Sigmoid colon (tissue), 7 donors: ENCODE measurements around the gene PPP4R3A. TPM values are rescaled to one million over a fixed set of nuclear protein-coding genes. Genes with fewer than 3 reads are reported as not detected.

Experiments
- DNase-seq: peaks from one replicate; pipeline ENCODE4 v3.0.0-alpha.2; 2019
- H3K27ac ChIP-seq, 4 donors: fragments of 200-600 bp; sonication (generic); one replicate each; pipeline ENCODE4 v1.5.1; 2016 to 2019; ENCODE audit warnings: mild to moderate bottlenecking in 1 of 4
- H3K27me3 ChIP-seq, 3 donors: fragments of 200-600 bp; sonication (generic); one replicate each; pipeline ENCODE4 v1.5.1; 2019; ENCODE audit warnings: mild to moderate bottlenecking in 1 of 3
- H3K36me3 ChIP-seq, 4 donors: fragments of 200-600 bp; sonication (generic); one replicate each; pipeline ENCODE4 v1.5.1; 2016 to 2019
- H3K4me1 ChIP-seq, 4 donors: fragments of 200-600 bp; sonication (generic); one replicate each; pipeline ENCODE4 v1.5.1; 2017 to 2019
- H3K4me3 ChIP-seq, 4 donors: fragments of 200-600 bp; sonication (generic); one replicate each; pipeline ENCODE4 v1.5.1; 2017 to 2019; ENCODE audit warnings: mild to moderate bottlenecking in 2 of 4, moderate library complexity in 1 of 4
- H3K9me3 ChIP-seq, 4 donors: fragments of 200-600 bp in 3 of 4; sonication (generic) in 3 of 4; one replicate each; pipeline versions ENCODE4 v1.5.1 to v1.6.1; 2013 to 2019
- EP300 ChIP-seq, 4 donors: sonication (generic); formaldehyde crosslinking; IDR thresholded peaks; one replicate each; pipeline ENCODE4 v1.6.1; 2017; ENCODE audit warnings: antibody characterized with exemption in 4 of 4
- POLR2A ChIP-seq, 2 donors: fragments of 450-650 bp; IDR thresholded peaks; one replicate each; pipeline ENCODE4 v1.6.1; 2016; ENCODE audit warnings: antibody characterized with exemption in 2 of 2, mild to moderate bottlenecking in 2 of 2, moderate library complexity in 2 of 2
- POLR2AphosphoS5 ChIP-seq, 4 donors: sonication (generic); formaldehyde crosslinking; IDR thresholded peaks; one replicate each; pipeline ENCODE4 v1.6.1; 2017; ENCODE audit warnings: antibody characterized with exemption in 4 of 4
- WGBS, 2 donors: extraction: QIAGEN DNeasy Blood & Tissue Kit; methylation state at CpG; one replicate each; pipeline ENCODE4 v1.1.7; 2013; 5-methylcytosine and 5-hydroxymethylcytosine counted together
- intact Hi-C: fragments of 100-400 bp; cut with DNase I; formaldehyde crosslinking; loops from one replicate; pipeline ENCODE4 v1.15.1; 2023
- polyA plus RNA-seq, 3 donors: library from polyadenylated mRNA; stranded (reverse); fragments of 200-250 nt; gene quantifications; one replicate each; pipeline ENCODE4 v1.2.3, GENCODE V29; 2013
- total RNA-seq, 4 donors: library from RNA; depleted of rRNA; stranded (reverse); fragments of >200 nt; gene quantifications; one replicate each; pipeline ENCODE4 v1.1.0, GENCODE V29; 2016
- TF ChIP-seq, protein P1 (sequence below), 4 experiments: fragments of 450-650 bp in 3 of 4; fragments of 200-600 bp in 1 of 4; IDR thresholded peaks; one replicate each; pipeline ENCODE4 v1.5.1; 2016 to 2019; ENCODE audit warnings: antibody characterized with exemption in 4 of 4, mild to moderate bottlenecking in 3 of 4, moderate library complexity in 2 of 4
- donor health status: healthy with polysubstance abuse.
- donor health status: Bipolar disorder and iron deficiency.
- donor health status: healthy.

Gene PPP4R3A
- total and polyA plus RNA-seq, 7 donors = 46.2 to 92.2 (median 74.1) TPM

DNA sequence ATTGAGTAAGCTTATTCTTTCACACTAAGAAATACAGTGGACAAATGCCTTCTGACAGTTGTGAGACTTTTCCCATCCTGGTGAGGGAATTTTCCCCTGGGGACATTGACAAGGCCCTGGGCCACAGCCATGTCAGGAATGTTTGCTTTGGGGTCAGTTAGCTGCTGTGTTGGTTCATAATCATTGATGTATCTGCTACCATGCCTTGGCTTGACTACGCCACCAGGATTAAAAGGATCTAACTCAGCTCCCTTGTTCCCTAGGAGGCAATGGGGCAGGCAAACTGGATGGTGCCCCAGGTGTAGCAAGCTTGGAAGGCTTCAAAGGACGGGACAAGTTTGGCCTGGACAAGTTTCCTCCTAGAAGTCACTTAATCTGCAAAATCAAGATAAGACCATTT, 89.4 kb downstream of the PPP4R3A start:
- intact Hi-C loops = no loop called here
- TF ChIP-seq EP300 (IDR thresholded peaks at IDR 0.05) = no peak
- no peak for TF ChIP-seq POLR2A (IDR thresholded peaks at IDR 0.05)
- TF ChIP-seq, protein P1, sequence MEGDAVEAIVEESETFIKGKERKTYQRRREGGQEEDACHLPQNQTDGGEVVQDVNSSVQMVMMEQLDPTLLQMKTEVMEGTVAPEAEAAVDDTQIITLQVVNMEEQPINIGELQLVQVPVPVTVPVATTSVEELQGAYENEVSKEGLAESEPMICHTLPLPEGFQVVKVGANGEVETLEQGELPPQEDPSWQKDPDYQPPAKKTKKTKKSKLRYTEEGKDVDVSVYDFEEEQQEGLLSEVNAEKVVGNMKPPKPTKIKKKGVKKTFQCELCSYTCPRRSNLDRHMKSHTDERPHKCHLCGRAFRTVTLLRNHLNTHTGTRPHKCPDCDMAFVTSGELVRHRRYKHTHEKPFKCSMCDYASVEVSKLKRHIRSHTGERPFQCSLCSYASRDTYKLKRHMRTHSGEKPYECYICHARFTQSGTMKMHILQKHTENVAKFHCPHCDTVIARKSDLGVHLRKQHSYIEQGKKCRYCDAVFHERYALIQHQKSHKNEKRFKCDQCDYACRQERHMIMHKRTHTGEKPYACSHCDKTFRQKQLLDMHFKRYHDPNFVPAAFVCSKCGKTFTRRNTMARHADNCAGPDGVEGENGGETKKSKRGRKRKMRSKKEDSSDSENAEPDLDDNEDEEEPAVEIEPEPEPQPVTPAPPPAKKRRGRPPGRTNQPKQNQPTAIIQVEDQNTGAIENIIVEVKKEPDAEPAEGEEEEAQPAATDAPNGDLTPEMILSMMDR (IDR thresholded peaks at IDR 0.05) = no peak
- TF ChIP-seq POLR2AphosphoS5 (IDR thresholded peaks at IDR 0.05) = no peak
- Histone ChIP-seq H3K9me3 (no peaks in the 10 kb centered on the region), H3K36me3 (no peaks in the 10 kb centered on the region), H3K27me3 (peaks cover 6 to 23% (median 18%) of the 10 kb centered on the region in 3 donors), H3K4me3 (no peak overlapping the region), H3K27ac (no peak overlapping the region), H3K4me1 (peaks cover 0 to 17% (median 17%) of the 10 kb centered on the region in 4 donors)
- 81 to 93% methylated on average over 2 of the region's 2 CpGs for WGBS, 2 donors
- DNase-seq = no peak

DNA sequence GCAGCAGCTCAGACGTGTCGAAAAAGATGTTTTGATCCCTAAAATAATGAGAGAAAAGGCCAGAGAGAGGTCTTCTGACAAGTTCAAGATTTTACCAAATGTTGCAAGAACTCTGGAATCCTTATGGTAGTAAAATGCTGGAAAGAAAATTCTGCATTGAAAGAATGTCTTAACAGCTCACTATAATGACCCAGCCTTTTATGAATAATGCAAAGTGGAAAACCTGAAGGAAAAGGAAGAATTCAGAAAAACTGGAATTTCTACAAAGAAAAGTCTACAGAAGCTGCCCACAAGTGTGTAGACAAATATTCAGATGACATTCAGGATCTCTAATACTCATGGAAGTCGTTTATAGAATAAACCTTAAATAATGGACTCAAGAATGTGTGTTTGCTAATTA, 90.7 kb downstream of the PPP4R3A start:
- H3K36me3 ChIP-seq = no peaks in the 10 kb centered on the region
- TF ChIP-seq POLR2AphosphoS5 (IDR thresholded peaks at IDR 0.05) (no peak), EP300 (IDR thresholded peaks at IDR 0.05) (no peak), POLR2A (IDR thresholded peaks at IDR 0.05) (no peak)
- TF ChIP-seq, protein P1 (IDR thresholded peaks at IDR 0.05) = no peak
- no peaks in the 10 kb centered on the region for H3K9me3 ChIP-seq
- H3K4me1 ChIP-seq = peaks cover 0 to 21% (median 17%) of the 10 kb centered on the region in 4 donors
- H3K4me3 ChIP-seq = no peak overlapping the region
- H3K27ac ChIP-seq = no peak overlapping the region
- peaks cover 6 to 23% (median 18%) of the 10 kb centered on the region in 3 donors for H3K27me3 ChIP-seq
- 40 to 59% methylated on average over 3 of the region's 3 CpGs for WGBS, 2 donors
- intact Hi-C loops = loop anchor here (1.0 to 2.0 kb wide), 2 partner anchors 69 to 96 kb away; no protein-coding TSS in a partner anchor
- no peak for DNase-seq

DNA sequence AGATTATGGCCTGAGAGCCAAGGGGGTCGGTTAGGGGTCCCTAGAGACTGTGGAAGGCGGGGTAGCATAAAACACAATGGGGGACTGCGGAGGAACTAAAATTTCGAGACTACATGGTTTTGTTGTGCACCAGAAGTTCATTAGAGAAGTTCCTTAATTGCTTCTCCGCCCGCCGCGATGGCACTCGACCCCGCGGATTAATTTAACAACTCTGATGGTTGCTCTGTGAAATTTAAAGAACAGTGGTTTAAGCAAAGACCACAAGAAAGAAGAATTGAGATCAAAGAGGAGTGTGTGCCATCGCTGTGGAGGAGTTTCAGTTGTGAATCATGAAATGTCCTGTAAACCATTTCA, 91.1 kb downstream of the PPP4R3A start:
- peaks cover 0 to 21% (median 17%) of the 10 kb centered on the region in 4 donors for H3K4me1 ChIP-seq
- TF ChIP-seq EP300 (IDR thresholded peaks at IDR 0.05) (no peak), POLR2AphosphoS5 (IDR thresholded peaks at IDR 0.05) (no peak)
- TF ChIP-seq, protein P1 (IDR thresholded peaks at IDR 0.05) = no peak
- H3K27ac ChIP-seq = no peak overlapping the region
- H3K27me3 ChIP-seq = peaks cover 6 to 23% (median 18%) of the 10 kb centered on the region in 3 donors
- WGBS, 2 donors = 22 to 26% methylated on average over 12 of the region's 12 CpGs
- H3K9me3 ChIP-seq = no peaks in the 10 kb centered on the region
- H3K4me3 ChIP-seq = peak overlapping the region; percentile 6 to 61 (median 56)
- H3K36me3 ChIP-seq = no peaks in the 10 kb centered on the region
- intact Hi-C loops = loop anchor here (1.0 to 2.0 kb wide), 2 partner anchors 68 to 96 kb away; no protein-coding TSS in a partner anchor
- no peak for DNase-seq

DNA sequence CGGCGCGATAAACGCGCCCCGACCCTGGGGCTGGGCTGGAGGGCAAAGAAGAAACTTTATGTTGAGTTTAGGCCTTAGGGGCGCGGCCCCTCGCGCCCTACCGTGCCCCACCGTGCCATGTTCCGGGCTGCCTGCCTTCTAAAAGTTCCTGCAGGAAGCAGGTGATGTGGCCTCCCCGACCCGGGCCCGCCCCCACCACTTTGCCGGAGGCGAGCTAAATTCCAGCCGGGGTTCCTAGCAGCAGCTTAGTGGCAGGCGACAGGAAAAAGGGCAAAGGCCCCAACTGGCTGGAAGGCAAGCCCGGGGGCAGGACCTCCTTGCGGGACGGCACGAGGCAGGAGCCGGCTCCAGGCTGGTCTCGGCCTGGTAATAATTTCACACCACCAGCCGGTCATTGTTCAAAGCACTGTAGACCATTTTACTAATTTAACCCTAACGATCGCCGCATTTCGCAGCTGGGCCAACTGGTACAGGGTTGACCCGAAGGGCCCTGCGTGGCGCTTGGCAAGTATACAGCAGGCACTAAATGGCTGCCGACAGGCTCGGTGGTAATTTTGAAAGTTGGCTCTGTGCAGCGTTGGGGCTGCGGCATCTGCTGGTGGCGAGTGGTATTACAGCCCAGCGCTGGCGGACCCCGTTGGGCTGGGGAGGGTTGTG, 91.6 kb downstream of the PPP4R3A start:
- intact Hi-C loops = loop anchor here (1.0 to 2.0 kb wide), 2 partner anchors 68 to 95 kb away; no protein-coding TSS in a partner anchor
- WGBS, 2 donors = 1% methylated on average over 42 of the region's 42 CpGs
- Histone ChIP-seq H3K27ac (peak overlapping the region in 2 of 4 donors; percentile 21 to 49), H3K4me3 (peak overlapping the region; percentile 6 to 61 (median 56)), H3K4me1 (peaks cover 0 to 21% (median 17%) of the 10 kb centered on the region in 4 donors), H3K9me3 (no peaks in the 10 kb centered on the region), H3K27me3 (peaks cover 6 to 23% (median 18%) of the 10 kb centered on the region in 3 donors), H3K36me3 (no peaks in the 10 kb centered on the region)
- DNase-seq = no peak
- TF ChIP-seq, protein P1 (IDR thresholded peaks at IDR 0.05) = peak; percentile 95 to 99 (median 99)
- TF ChIP-seq POLR2A (IDR thresholded peaks at IDR 0.05) = no peak
